Activated CD4-positive, alpha-beta T cell treated with anti-CD3 and anti-CD28 coated beads for 4 hours (primary cell): Measurements from ENCODE around the gene IDE.
A peak's percentile ranks its signal among the peaks of the same experiment; 100 is the strongest.

Experiments used
- DNase-seq, 2 donors: peaks; one replicate each; pipeline ENCODE4 v3.0.0-alpha.2; 2020

Gene IDE

GRCh38 chr10:92562424-92562823 is 11.5 kb downstream of the IDE start:
- DNase-seq = no peak

DNA sequence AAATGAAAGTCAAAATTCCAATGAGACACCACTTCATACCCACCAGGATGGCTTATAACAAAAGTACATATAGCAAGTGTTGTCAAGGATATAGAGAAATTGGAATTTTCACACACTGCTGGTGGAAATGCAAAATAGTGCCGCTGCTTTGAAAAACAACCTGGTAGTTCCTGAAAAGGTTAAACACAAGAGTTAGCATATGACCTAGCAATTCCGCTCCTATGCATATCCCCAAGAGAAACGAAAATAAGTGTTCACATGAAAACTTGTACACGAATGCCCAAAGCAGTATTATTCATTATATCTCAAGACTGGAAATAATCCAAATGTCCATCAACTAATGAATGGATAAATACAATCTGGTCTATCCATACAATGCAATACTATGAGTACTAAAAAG is 14.8 kb downstream of the IDE start:
- no peak for DNase-seq

DNA sequence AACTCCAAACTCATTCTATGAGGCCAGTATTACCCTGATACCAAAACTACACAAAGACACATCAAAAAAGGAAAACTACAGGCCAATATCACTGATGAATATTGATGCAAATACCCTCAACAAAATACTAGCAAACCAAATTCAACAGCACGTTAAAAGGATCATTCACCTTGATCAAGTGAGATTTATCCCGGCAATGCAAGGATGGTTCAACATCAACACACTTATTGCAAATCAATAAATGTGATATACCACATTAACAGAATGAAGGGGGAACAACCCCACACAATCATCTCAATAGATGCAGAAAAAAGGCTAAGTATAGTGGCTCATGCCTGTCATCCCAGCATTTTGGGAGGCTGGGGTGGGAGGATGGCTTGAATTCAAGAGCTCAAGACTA is 19.9 kb downstream of the IDE start:
- no peak for DNase-seq

DNA sequence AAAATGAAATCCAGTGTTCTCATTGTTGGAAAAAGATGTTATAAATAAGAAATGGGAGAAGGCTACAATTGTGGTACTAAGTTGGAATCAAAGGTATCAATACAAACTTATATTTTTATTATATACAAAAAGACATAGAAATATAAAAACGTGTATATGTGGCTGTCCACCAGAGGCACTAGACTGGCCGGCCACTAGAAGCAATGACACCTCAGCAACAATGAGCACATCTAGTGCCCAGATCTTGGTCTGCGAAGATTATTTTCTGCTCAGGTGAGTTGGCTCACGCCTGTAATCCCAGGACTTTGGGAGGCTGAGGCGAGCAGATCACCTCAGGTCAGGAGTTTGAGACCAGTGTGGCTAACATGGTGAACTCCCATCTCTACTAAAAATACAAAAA is 21.6 kb downstream of the IDE start:
- no peak for DNase-seq

- DNase-seq = no peak
These were observed 23.0 kb downstream of the IDE start for GRCh38 chr10:92550924-92551323.

DNA sequence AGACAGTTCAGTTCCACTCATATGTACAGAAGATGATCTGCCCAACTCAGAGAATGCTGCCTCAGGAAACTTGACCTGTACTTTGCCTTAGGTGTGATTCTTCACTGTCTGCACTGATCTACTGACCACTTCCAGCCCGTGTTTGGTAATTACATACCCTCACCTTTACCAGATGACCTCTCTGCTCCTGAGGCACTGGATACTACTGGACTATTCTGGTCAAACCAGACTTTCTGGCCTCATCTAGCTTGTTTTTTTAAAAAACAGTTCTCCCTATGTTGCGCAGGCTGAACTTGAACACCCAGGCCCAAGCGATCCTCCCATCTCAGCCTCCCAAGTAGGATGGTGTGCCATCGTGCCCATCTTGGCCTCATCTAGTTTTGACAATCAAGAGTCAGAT is 26.2 kb downstream of the IDE start:
- no peak for DNase-seq

DNA sequence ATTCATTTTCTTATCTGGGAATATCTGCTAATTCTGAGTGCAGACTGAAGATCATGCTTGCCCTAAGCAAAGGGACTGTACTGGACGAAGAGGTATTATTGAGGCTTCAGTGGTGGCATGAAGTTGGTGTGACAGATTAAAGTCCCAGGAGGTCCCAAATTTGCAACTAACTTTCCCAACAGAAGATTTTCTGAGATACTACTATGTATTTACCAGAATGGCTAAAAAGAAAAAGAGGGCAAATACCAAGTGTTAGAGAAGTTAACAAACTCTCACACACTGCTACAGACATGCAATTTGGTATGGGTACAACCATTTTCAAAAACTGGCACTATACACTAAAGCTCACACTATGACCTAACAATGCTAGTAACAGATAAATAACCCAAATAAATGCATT is 28.3 kb downstream of the IDE start:
- DNase-seq = no peak

DNA sequence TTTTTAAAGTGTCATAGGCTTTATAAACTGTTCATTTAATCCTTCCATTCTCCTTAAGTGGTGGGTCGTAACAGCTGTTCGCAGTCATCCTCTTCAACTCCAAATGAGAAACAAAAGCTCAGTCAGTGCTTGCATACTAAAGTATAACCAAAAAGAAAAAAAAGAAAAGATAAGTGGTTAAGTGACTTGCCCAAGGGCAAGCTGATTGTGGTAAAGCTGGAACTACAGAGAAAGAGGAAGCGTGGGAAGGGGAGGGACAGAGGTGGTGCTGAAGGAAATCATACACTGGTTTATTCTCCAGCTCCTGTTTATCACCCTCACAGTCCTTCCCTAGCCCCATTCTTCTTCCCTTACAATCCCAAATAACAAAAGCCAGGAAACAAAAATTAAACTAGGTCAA is 29.6 kb downstream of the IDE start:
- no peak for DNase-seq

DNA sequence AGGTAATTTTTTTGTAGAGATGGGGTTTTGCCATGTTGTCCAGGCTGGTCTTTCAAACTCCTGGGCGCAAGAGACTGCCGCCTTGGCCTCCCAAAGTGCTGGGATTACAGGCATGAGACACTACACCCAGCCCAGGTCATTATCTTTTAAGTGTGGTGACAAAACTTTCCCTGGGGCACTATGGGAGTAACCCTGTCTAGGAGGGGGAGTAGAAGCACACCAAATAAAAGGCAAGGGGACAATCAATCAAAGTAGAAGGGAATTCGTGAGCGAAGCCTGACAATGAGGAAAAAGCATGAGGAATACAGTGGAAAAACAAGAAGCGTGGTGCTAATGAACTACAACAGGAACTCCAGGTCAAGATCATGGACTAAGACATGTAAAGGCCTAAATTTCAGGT is 31.4 kb downstream of the IDE start:
- no peak for DNase-seq

DNA sequence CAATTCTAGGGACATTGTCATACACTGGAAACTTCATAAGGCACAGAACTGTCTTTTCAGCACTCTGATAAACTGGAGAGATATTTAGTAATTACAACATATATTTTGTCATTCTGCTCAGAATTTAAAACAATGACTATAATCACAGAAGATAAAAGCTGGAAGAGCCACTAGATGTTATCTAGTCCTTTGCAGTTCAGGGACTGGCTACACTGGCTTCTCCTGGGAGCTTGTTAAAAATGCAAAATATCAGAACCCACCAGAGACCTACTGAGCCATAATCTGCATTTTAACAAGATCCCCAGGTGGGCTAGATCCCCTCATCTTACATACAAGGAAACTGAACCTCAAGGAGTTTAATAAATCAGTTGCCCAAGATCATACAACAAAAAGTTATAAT is 32.3 kb downstream of the IDE start:
- no peak for DNase-seq

DNA sequence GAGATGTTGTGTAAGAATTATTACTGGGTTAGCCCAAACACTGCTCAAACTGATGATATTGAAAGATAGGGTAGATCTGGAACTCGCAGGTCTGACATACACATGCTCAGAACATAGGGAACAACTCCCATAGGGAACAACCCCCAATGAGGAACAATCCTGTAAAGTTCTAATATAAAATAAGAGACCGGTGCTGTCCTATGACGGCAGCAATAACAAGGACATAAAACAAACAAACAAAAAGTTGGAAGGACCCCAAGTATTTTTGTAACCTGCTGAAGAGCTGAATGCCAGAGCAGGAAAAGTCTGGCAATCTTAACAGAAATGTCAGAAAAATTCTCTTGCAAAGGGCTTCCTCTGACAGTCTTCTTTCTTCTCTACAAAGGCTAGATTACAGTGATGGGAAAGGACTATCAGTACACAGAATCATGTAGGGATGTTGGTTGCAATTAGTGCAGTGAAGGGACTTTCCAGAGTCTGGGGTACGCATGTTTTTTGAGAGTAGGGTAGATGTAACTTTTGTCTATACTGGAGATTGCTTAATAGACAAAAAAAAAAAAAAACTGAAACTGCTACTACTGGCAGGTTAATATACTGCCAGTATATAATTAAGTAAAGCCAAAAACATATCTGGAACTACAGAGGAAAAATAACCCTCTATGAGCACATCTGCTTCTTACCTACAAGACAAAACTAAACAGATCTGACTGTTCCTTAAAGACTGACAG is 35.5 kb downstream of the IDE start:
- no peak for DNase-seq

GRCh38 chr10:92530891-92531535 is 42.9 kb downstream of the IDE start:
- no peak for DNase-seq

- DNase-seq = no peak
These were observed 43.5 kb downstream of the IDE start for GRCh38 chr10:92530421-92530820.

GRCh38 chr10:92527716-92528115 is 46.2 kb downstream of the IDE start:
- DNase-seq = no peak

DNA sequence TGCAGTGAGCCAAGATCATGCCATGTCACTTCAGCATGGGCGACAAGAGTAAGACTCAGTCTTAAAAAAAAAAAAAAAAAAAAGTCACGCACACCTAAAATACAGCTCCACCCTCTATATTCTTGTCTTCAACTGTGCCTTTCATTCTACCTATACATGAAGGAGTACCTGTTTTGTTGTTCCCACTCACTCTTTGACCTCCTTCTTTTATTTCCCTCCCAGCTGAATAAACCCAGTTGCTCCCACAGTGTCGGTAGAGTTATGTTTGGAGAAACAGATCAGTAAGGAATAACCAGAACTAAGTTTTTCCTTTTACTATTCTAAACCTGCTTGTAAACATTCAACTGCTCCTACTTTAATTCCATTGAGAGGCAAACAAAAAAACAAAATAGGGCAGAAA is 50.3 kb downstream of the IDE start:
- DNase-seq = no peak

GRCh38 chr10:92517034-92517655 is 56.7 kb downstream of the IDE start:
- DNase-seq = peak; percentile 62 to 71

DNA sequence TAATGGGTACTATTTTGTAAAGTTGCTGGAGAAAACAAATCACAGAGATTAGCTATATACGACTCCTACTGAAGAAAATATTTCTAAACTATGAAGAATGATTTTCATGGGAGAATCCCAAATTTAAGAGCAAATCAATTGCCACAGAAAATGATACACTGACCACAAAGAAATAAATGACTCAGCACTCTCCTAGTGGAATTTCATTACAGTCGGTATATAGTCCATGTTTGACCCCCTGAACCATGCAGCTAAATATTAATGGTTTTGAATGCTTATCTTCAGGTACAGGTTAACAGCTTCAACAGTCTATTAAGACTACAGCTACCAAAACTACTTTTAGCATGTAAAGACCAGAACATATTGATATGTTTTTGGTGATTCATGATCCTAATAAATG is 65.0 kb downstream of the IDE start:
- DNase-seq = no peak

GRCh38 chr10:92506336-92506735 is 67.6 kb downstream of the IDE start:
- no peak for DNase-seq

GRCh38 chr10:92505044-92505443 is 68.8 kb downstream of the IDE start:
- DNase-seq = no peak

- DNase-seq = no peak
These were observed 71.5 kb downstream of the IDE start for GRCh38 chr10:92502296-92502808.

- DNase-seq = no peak
These were observed 80.5 kb downstream of the IDE start for GRCh38 chr10:92493362-92493761.

DNA sequence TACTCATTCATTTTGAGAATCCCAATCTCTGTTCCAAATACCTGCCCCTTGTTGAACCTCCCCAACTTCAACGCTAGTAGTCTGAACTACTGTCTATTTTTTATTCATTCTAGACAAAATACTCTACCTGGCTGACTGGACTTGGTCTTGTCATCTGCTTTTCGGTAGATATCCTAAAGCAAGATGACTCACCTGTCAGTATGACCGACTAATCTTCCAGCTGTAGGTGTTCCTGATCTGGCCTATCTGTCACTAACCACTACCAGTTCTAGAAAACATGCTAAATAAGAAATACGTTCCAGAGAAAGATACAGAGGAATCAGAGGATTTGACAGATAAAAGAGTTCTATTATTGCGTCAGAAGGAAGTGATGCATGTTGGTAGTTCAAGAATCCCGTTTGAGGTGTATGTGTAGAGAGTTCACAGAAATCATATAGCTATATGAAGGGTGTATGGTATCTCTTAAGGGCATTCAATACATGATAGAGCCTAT is 81.1 kb downstream of the IDE start:
- DNase-seq = no peak

DNA sequence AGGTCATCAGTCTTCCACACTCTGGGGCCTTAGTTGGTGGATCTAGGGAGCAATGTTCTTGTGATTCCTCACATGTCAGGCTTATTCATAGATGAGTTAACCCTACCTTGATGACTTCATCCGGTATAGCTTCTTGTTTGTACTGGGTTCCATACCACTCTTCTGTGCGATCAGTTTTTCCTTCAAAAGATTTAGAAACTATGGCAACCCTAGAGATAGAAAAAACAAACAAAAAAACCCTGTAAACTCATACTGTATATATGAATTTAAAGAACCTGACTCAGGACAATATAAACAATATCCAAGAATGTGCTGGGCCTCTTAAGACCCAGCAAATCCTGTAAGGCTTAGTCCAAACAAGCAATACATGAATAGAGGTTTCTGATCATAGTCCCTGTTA is 83.5 kb downstream of the IDE start:
- no peak for DNase-seq

GRCh38 chr10:92486637-92487036 is 87.3 kb downstream of the IDE start:
- no peak for DNase-seq
